HepG2 (cell line): ENCODE data around the gene NUP214.

ENCODE experiments used
- CTCF ChIP-seq: sonication (generic); formaldehyde crosslinking; IDR thresholded peaks from 2 replicates; pipeline ENCODE4 v1.5.0; 2020; ENCODE audit warnings: mild to moderate bottlenecking, missing genetic modification reagents, moderate library complexity
- IRF2 ChIP-seq: IDR thresholded peaks from 2 replicates; pipeline ENCODE4 v1.6.1; 2018; ENCODE audit warnings: missing genetic modification reagents, missing compliant biosample characterization
- POLR2A ChIP-seq, 2 experiments: IDR thresholded peaks; 2 replicates each; pipeline ENCODE4 v1.6.1; 2011; ENCODE audit warnings: low read depth in 2 of 2, low read length in 2 of 2, mild to moderate bottlenecking in 1 of 2, moderate library complexity in 1 of 2; ENCODE audit not compliant: insufficient read depth in 1 of 2
- RFX5 ChIP-seq: IDR thresholded peaks from 2 replicates; pipeline ENCODE4 v1.6.1; 2011; ENCODE audit warnings: low read depth, low read length, improper control_type of control experiment
- SP1 ChIP-seq, 2 experiments: fragments of 450-650 bp in 1 of 2; sonication (generic) in 1 of 2; formaldehyde crosslinking in 1 of 2; IDR thresholded peaks; 2 replicates each; pipeline versions ENCODE4 v1.4.0 to v1.6.1; 2016 to 2020; ENCODE audit warnings: missing genetic modification reagents in 1 of 2
- SP5 ChIP-seq: IDR thresholded peaks from 2 replicates; pipeline ENCODE4 v1.6.1; 2016; ENCODE audit warnings: low read depth, borderline replicate concordance
- ZBTB7A ChIP-seq: sonication (generic); formaldehyde crosslinking; IDR thresholded peaks from 2 replicates; pipeline ENCODE4 v1.8.0; 2022; ENCODE audit warnings: mild to moderate bottlenecking, missing genetic modification reagents
- ZNF331 ChIP-seq: sonication (generic); formaldehyde crosslinking; IDR thresholded peaks from 2 replicates; pipeline ENCODE4 v1.4.0; 2020; ENCODE audit warnings: missing genetic modification reagents
- ZNF883 ChIP-seq: sonication (generic); formaldehyde crosslinking; IDR thresholded peaks from 2 replicates; pipeline ENCODE4 v1.5.1; 2020; ENCODE audit warnings: mild to moderate bottlenecking, missing genetic modification reagents; ENCODE audit errors: not compliant biosample characterization
- TF ChIP-seq, protein P1 (sequence below): sonication (generic); formaldehyde crosslinking; IDR thresholded peaks from 2 replicates; pipeline ENCODE4 v1.4.0; 2020; ENCODE audit warnings: missing genetic modification reagents
- TF ChIP-seq, protein P2 (sequence below): sonication (generic); formaldehyde crosslinking; IDR thresholded peaks from 2 replicates; pipeline ENCODE4 v1.9.0; 2021; ENCODE audit warnings: missing genetic modification reagents, mild to moderate bottlenecking, borderline replicate concordance
- TF ChIP-seq, protein P3 (sequence below): sonication (generic); formaldehyde crosslinking; IDR thresholded peaks from 2 replicates; pipeline ENCODE4 v1.8.1; 2022; ENCODE audit warnings: mild to moderate bottlenecking, missing genetic modification reagents
- TF ChIP-seq, protein P4 (sequence below): IDR thresholded peaks from 2 replicates; pipeline ENCODE4 v1.6.1; 2018; ENCODE audit warnings: missing genetic modification reagents
- TF ChIP-seq, protein P5 (sequence below): IDR thresholded peaks from 2 replicates; pipeline ENCODE4 v1.6.1; 2018; ENCODE audit warnings: missing genetic modification reagents, mild to moderate bottlenecking, missing compliant biosample characterization

GRCh38 chr9:131092548-131093440, 32.6 kb upstream of the NUP214 start:
- no peak for TF ChIP-seq SP1 (IDR thresholded peaks at IDR 0.05)
- TF ChIP-seq SP1 (CRISPR knock-in tag; IDR thresholded peaks at IDR 0.05) = no peak
- no peak for TF ChIP-seq IRF2
- no peak for TF ChIP-seq POLR2A (IDR thresholded peaks at IDR 0.05; ENCODE audit: insufficient read depth in 1 of 2, low read depth in 2 of 2, low read length in 2 of 2)
- no peak for TF ChIP-seq ZNF331
- no peak for TF ChIP-seq ZBTB7A
- no peak for TF ChIP-seq SP5
- TF ChIP-seq CTCF = no peak
- TF ChIP-seq, protein P1, sequence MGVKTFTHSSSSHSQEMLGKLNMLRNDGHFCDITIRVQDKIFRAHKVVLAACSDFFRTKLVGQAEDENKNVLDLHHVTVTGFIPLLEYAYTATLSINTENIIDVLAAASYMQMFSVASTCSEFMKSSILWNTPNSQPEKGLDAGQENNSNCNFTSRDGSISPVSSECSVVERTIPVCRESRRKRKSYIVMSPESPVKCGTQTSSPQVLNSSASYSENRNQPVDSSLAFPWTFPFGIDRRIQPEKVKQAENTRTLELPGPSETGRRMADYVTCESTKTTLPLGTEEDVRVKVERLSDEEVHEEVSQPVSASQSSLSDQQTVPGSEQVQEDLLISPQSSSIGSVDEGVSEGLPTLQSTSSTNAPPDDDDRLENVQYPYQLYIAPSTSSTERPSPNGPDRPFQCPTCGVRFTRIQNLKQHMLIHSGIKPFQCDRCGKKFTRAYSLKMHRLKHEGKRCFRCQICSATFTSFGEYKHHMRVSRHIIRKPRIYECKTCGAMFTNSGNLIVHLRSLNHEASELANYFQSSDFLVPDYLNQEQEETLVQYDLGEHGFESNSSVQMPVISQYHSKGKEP (CRISPR knock-in tag) = no peak
- TF ChIP-seq, protein P2, sequence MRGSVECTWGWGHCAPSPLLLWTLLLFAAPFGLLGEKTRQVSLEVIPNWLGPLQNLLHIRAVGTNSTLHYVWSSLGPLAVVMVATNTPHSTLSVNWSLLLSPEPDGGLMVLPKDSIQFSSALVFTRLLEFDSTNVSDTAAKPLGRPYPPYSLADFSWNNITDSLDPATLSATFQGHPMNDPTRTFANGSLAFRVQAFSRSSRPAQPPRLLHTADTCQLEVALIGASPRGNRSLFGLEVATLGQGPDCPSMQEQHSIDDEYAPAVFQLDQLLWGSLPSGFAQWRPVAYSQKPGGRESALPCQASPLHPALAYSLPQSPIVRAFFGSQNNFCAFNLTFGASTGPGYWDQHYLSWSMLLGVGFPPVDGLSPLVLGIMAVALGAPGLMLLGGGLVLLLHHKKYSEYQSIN (CRISPR knock-in tag) = no peak
- TF ChIP-seq ZNF883 = no peak
- TF ChIP-seq, protein P3, sequence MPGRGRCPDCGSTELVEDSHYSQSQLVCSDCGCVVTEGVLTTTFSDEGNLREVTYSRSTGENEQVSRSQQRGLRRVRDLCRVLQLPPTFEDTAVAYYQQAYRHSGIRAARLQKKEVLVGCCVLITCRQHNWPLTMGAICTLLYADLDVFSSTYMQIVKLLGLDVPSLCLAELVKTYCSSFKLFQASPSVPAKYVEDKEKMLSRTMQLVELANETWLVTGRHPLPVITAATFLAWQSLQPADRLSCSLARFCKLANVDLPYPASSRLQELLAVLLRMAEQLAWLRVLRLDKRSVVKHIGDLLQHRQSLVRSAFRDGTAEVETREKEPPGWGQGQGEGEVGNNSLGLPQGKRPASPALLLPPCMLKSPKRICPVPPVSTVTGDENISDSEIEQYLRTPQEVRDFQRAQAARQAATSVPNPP (CRISPR knock-in tag) = no peak
- TF ChIP-seq, protein P4, sequence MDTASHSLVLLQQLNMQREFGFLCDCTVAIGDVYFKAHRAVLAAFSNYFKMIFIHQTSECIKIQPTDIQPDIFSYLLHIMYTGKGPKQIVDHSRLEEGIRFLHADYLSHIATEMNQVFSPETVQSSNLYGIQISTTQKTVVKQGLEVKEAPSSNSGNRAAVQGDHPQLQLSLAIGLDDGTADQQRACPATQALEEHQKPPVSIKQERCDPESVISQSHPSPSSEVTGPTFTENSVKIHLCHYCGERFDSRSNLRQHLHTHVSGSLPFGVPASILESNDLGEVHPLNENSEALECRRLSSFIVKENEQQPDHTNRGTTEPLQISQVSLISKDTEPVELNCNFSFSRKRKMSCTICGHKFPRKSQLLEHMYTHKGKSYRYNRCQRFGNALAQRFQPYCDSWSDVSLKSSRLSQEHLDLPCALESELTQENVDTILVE (CRISPR knock-in tag) = no peak
- TF ChIP-seq RFX5 = no peak
- TF ChIP-seq, protein P5, sequence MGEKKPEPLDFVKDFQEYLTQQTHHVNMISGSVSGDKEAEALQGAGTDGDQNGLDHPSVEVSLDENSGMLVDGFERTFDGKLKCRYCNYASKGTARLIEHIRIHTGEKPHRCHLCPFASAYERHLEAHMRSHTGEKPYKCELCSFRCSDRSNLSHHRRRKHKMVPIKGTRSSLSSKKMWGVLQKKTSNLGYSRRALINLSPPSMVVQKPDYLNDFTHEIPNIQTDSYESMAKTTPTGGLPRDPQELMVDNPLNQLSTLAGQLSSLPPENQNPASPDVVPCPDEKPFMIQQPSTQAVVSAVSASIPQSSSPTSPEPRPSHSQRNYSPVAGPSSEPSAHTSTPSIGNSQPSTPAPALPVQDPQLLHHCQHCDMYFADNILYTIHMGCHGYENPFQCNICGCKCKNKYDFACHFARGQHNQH (CRISPR knock-in tag) = no peak
